Prostate gland (tissue), 2 donors: ENCODE data around the gene RNF217. TPM values are rescaled to one million over a fixed set of nuclear protein-coding genes. Genes with fewer than 3 reads are reported as not detected.

Source experiments
- DNase-seq: peaks from one replicate; pipeline ENCODE4 v3.0.0-alpha.2; 2019; ENCODE audit warnings: low spot score
- H3K27ac ChIP-seq, 2 donors: fragments of 200-600 bp; sonication (generic); 2 replicates each; pipeline ENCODE4 v1.5.1; 2017 to 2019
- H3K27me3 ChIP-seq: fragments of 200-600 bp; sonication (generic); replicated peaks from 2 replicates; pipeline ENCODE4 v1.5.1; 2019; ENCODE audit not compliant: insufficient read depth
- H3K36me3 ChIP-seq, 2 donors: fragments of 200-600 bp; sonication (generic); 1 replicate in 1 of 2; 2 replicates in 1 of 2; pipeline versions ENCODE4 v1.5.1 to v1.8.1; 2017 to 2019
- H3K4me1 ChIP-seq: fragments of 200-600 bp; sonication (generic); replicated peaks from 2 replicates; pipeline ENCODE4 v1.5.1; 2019
- H3K4me3 ChIP-seq, 2 donors: fragments of 200-600 bp; sonication (generic); 2 replicates each; pipeline ENCODE4 v1.5.1; 2017 to 2019
- H3K9me3 ChIP-seq: fragments of 200-600 bp; sonication (generic); 2 replicates; pipeline ENCODE4 v1.5.1; 2017
- POLR2A ChIP-seq: fragments of 450-650 bp; IDR thresholded peaks from one replicate; pipeline ENCODE4 v1.6.1; 2016; ENCODE audit warnings: antibody characterized with exemption, mild to moderate bottlenecking
- POLR2AphosphoS5 ChIP-seq: sonication (generic); formaldehyde crosslinking; IDR thresholded peaks from one replicate; pipeline ENCODE4 v1.6.1; 2017; ENCODE audit warnings: antibody characterized with exemption
- WGBS: methylation state at CpG from one replicate; pipeline ENCODE4 v1.1.5; 2018; 5-methylcytosine and 5-hydroxymethylcytosine counted together
- intact Hi-C: fragments of 100-400 bp; cut with DNase I; formaldehyde crosslinking; loops from one replicate; pipeline ENCODE4 v1.14.2; 2022
- total RNA-seq, 2 donors: library from RNA; depleted of rRNA; stranded (reverse); fragments of >200 nt; gene quantifications; one replicate each; pipeline ENCODE4 v1.1.0, GENCODE V29; 2016
- TF ChIP-seq, protein P1 (sequence below), 4 experiments: fragments of 200-600 bp in 2 of 4; fragments of 450-650 bp in 2 of 4; sonication (generic) in 2 of 4; IDR thresholded peaks; 1 replicate in 3 of 4; 2 replicates in 1 of 4; pipeline ENCODE4 v1.5.1; 2016 to 2019; ENCODE audit warnings: antibody characterized with exemption in 4 of 4, mild to moderate bottlenecking in 2 of 4, moderate library complexity in 2 of 4

RNF217 gene
- total RNA-seq, 2 donors from 2014 or later: 12.1 to 24.3 TPM

DNA sequence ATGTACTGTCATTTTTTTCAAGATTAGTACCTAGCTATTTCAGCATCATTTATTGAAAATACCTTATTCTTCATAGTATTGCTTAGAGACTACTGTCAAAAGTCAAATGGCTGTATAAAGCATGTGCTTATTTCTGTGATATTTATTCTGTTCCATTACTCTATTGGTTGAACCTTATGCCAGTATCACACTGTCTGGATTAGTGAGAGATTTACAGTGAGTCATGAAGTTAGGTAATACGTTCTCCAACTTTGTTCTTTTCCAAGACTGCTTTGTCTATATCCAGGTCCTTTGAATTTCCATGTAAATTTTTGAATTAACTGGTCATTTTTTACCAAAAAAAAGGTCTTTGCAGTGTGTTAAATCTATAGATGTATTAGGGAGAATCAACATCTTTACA, 18.6 kb upstream of the RNF217 start:
- Histone ChIP-seq H3K4me3 (no peak overlapping the region), H3K27me3 (no peaks in the 10 kb centered on the region), H3K4me1 (no peaks in the 10 kb centered on the region), H3K27ac (no peak overlapping the region), H3K9me3 (no peaks in the 10 kb centered on the region), H3K36me3 (no peaks in the 10 kb centered on the region)
- intact Hi-C loops: no loop called here
- TF ChIP-seq, protein P1, sequence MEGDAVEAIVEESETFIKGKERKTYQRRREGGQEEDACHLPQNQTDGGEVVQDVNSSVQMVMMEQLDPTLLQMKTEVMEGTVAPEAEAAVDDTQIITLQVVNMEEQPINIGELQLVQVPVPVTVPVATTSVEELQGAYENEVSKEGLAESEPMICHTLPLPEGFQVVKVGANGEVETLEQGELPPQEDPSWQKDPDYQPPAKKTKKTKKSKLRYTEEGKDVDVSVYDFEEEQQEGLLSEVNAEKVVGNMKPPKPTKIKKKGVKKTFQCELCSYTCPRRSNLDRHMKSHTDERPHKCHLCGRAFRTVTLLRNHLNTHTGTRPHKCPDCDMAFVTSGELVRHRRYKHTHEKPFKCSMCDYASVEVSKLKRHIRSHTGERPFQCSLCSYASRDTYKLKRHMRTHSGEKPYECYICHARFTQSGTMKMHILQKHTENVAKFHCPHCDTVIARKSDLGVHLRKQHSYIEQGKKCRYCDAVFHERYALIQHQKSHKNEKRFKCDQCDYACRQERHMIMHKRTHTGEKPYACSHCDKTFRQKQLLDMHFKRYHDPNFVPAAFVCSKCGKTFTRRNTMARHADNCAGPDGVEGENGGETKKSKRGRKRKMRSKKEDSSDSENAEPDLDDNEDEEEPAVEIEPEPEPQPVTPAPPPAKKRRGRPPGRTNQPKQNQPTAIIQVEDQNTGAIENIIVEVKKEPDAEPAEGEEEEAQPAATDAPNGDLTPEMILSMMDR (IDR thresholded peaks at IDR 0.05): no peak
- TF ChIP-seq POLR2A: no peak
- TF ChIP-seq POLR2AphosphoS5: no peak
- DNase-seq: no peak
- WGBS: 92% methylated on average over 1 of the region's 1 CpG

DNA sequence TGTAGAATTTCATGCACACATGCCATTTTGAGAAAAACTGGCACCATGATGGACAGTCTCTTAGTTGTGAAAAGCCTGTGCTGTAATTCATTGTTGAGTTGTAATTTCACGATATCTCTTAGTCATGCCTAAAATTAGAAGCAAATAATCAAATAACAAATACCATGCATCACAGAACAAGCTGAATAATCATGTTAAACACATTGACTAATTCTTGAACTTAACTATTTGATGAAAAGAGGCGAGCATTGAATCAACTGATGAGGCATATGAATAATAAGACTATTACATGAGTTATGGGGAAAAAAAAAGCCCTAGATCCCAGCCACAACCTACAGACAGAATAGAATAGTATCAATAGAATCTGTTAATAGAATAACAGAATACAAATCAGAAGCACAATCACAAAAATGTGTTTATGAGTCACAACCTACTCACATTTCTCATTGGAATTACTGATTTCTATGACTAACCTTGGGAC, 14.2 kb upstream of the RNF217 start:
- 92% methylated on average over 2 of the region's 2 CpGs for WGBS
- H3K4me1 ChIP-seq: no peaks in the 10 kb centered on the region
- H3K9me3 ChIP-seq: no peaks in the 10 kb centered on the region
- no peak overlapping the region for H3K27ac ChIP-seq
- no peaks in the 10 kb centered on the region for H3K36me3 ChIP-seq
- no peaks in the 10 kb centered on the region for H3K27me3 ChIP-seq
- no peak for DNase-seq
- intact Hi-C loops: no loop called here
- no peak overlapping the region for H3K4me3 ChIP-seq
- TF ChIP-seq, protein P1 (IDR thresholded peaks at IDR 0.05): no peak
- no peak for TF ChIP-seq POLR2A
- TF ChIP-seq POLR2AphosphoS5: no peak

DNA sequence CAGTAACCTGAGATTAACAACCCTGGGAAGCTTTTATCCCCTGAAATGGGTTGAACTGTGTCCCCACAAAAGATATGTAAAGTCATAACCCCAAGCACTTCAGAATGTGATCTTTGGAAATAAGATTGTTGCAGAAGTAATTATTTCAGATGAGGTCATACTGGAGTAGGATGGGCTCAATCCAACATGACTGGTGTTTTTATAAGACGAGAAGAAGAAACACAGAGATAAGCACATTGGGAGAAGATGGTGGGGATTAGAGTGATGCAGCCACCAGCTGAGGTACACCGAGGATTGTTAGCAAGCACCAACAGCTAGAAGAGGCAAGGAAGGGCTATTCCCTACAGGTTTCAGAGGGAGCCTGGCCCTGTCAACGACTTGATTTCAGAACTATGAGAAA, 12.5 kb upstream of the RNF217 start:
- Histone ChIP-seq H3K36me3 (no peaks in the 10 kb centered on the region), H3K9me3 (no peaks in the 10 kb centered on the region), H3K4me3 (no peak overlapping the region), H3K4me1 (no peaks in the 10 kb centered on the region), H3K27me3 (no peaks in the 10 kb centered on the region), H3K27ac (no peak overlapping the region)
- no peak for TF ChIP-seq POLR2A
- TF ChIP-seq POLR2AphosphoS5: no peak
- TF ChIP-seq, protein P1 (IDR thresholded peaks at IDR 0.05): no peak
- intact Hi-C loops: no loop called here
- 87% methylated on average over 3 of the region's 3 CpGs for WGBS
- no peak for DNase-seq

DNA sequence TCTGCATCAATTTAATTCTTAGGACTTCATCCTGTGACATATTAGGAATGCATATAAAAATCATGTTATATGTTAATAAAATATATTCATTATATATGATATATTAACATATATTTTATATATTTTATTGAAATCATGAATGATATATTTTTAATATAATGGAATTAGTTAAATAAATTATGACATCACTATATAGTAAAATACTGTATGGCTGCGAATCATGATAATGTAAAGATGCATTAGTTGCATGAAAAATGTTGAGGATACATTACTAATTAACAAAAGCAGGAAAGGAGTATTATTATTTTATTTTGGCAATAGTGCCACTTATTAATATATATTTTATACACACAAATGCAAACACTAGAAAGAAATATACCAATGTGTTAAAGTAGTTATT, 8.4 kb upstream of the RNF217 start:
- Histone ChIP-seq H3K27me3 (no peaks in the 10 kb centered on the region), H3K9me3 (no peaks in the 10 kb centered on the region), H3K4me3 (no peak overlapping the region), H3K4me1 (no peaks in the 10 kb centered on the region), H3K27ac (no peak overlapping the region), H3K36me3 (no peaks in the 10 kb centered on the region)
- 98% methylated on average over 1 of the region's 1 CpG for WGBS
- no peak for DNase-seq
- intact Hi-C loops: no loop called here
- TF ChIP-seq POLR2AphosphoS5 (no peak), POLR2A (no peak)
- TF ChIP-seq, protein P1 (IDR thresholded peaks at IDR 0.05): no peak

DNA sequence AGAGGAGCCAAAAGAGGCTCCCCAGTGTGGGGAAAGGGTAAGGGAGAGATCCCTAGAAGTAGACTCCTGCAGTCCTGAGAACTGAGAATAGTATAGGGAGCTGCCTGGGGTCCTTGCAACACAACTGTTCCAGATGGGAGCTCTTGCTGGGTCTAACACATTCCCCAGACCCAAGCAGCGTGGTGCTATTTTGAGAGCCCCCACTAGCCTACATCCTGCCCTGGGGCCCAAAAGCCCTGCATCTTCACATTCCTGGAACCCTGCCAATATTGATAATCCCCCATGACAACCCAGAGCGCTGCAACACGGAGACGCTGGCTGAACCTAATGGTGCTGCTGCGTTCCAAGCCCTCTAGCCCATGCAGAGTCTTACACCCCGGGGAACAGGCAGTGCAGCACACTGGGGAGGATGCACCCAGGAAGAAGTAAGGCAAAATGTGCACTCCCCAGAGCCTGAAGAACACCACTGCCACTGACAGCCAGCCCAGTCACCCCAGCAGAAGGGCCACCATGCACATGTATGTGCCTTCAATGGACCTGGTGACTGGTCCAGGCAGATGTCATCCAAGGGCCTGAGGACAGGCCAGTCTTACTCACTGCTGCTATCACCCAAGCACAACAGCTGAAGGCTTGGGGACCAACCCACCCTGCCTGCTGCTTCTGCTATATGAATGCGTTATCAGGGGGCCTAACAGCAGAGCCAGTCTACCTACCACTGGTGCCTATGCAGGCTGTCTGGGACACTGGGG, 7.0 kb upstream of the RNF217 start:
- 67% methylated on average over 7 of the region's 7 CpGs for WGBS
- Histone ChIP-seq H3K27me3 (no peaks in the 10 kb centered on the region), H3K9me3 (no peaks in the 10 kb centered on the region), H3K27ac (no peak overlapping the region), H3K36me3 (no peaks in the 10 kb centered on the region), H3K4me3 (no peak overlapping the region), H3K4me1 (no peaks in the 10 kb centered on the region)
- TF ChIP-seq POLR2A (no peak), POLR2AphosphoS5 (no peak)
- TF ChIP-seq, protein P1 (IDR thresholded peaks at IDR 0.05): no peak
- intact Hi-C loops: no loop called here
- no peak for DNase-seq
